Epithelial cell of umbilical artery (primary cell): ENCODE results near the gene VAV2. TPM values are rescaled to one million over a fixed set of nuclear protein-coding genes. Genes with fewer than 3 reads are reported as not detected.

Experiments
- total RNA-seq: library from RNA; depleted of rRNA; stranded (reverse); fragments of >200 nt; gene quantifications from 2 replicates; pipeline ENCODE4 v1.2.3, GENCODE V29; 2014

The VAV2 gene, protein sequence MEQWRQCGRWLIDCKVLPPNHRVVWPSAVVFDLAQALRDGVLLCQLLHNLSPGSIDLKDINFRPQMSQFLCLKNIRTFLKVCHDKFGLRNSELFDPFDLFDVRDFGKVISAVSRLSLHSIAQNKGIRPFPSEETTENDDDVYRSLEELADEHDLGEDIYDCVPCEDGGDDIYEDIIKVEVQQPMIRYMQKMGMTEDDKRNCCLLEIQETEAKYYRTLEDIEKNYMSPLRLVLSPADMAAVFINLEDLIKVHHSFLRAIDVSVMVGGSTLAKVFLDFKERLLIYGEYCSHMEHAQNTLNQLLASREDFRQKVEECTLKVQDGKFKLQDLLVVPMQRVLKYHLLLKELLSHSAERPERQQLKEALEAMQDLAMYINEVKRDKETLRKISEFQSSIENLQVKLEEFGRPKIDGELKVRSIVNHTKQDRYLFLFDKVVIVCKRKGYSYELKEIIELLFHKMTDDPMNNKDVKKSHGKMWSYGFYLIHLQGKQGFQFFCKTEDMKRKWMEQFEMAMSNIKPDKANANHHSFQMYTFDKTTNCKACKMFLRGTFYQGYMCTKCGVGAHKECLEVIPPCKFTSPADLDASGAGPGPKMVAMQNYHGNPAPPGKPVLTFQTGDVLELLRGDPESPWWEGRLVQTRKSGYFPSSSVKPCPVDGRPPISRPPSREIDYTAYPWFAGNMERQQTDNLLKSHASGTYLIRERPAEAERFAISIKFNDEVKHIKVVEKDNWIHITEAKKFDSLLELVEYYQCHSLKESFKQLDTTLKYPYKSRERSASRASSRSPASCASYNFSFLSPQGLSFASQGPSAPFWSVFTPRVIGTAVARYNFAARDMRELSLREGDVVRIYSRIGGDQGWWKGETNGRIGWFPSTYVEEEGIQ
- 12.0 and 13.8 TPM in 2 replicates for total RNA-seq

DNA sequence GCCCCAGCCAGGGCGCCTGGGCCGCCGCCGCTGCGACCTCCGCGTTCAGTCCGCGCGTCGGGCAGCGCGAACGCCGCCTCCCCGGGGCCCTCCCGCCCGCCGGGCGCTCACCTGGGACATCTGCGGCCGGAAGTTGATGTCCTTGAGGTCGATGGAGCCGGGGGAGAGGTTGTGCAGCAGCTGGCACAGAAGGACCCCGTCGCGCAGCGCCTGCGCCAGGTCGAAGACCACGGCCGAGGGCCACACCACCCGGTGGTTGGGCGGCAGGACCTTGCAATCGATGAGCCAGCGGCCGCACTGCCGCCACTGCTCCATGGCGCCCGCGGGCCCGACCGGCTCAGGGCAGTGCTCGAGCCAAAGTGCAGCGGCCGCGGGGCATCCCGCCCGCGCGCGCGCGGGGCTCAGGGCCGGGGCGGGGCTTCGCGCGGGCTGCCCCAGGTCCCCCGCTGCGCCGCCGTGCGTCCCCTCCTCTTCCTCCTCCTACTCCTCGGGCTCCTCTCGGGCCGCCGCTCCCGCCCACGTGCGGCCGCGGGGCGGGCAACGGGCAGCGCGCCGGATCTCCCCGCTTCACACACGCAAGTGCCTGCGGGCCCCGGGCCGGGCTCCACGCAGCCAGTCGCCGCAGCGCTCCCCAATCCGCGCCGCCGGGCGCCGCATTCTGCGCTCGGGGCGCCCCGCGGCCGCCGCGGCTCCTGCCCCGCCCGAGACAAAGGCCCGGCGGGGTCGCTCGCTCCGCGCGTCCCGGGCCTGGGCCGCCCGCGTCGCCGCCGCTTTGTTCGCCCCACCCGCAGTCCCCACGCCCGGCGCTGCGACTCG is at the start of gene VAV2:
TSS of gene VAV2 (minus strand) at position 361 of the 816 bp plus-strand sequence. CDS start at position 315, 46 bp downstream.

DNA sequence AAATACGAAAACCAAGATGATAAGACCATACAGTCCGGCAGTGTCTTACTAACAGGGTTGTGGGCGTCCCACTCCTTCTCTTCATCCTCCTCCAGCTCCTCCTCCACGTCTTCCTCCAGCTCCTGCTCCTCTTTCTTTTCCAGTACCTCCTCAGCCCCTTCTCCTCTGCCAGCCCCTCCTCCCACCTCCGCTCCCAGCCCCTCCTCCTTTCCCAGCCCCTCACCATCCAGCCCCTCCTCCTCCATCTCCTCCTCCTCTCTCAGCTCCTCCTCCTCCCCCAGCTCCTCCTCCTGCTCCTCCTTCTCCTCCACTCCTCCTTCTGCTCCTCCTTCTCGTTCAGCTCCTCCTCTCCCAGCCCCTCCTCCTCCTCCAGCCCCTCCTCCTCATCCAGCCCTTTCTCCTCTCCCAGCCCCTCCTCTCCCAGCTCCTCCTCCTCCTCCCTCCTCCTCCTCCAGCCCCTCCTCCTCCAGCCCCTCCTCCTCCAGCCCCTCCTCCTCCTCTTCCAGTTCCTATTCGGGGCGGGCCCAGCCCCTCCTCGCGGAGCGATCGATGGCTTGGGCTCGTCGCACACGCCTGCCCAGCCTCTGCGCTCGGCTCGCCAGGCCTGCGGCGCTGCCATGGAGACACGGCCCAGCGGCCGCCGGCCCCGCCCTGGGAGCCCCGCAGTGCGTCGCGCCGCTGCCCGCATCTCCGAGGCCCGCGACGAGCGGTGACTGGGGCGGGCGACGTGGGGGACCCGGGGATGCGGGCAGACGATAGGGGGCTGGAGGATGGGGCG is 32.9 kb upstream of the VAV2 start, which contains the start of gene BRD3OS:
TSS of gene BRD3OS (plus strand) at position 654 of the 778 bp plus-strand sequence. CDS start 1,267 bp downstream, outside the sequence.

DNA sequence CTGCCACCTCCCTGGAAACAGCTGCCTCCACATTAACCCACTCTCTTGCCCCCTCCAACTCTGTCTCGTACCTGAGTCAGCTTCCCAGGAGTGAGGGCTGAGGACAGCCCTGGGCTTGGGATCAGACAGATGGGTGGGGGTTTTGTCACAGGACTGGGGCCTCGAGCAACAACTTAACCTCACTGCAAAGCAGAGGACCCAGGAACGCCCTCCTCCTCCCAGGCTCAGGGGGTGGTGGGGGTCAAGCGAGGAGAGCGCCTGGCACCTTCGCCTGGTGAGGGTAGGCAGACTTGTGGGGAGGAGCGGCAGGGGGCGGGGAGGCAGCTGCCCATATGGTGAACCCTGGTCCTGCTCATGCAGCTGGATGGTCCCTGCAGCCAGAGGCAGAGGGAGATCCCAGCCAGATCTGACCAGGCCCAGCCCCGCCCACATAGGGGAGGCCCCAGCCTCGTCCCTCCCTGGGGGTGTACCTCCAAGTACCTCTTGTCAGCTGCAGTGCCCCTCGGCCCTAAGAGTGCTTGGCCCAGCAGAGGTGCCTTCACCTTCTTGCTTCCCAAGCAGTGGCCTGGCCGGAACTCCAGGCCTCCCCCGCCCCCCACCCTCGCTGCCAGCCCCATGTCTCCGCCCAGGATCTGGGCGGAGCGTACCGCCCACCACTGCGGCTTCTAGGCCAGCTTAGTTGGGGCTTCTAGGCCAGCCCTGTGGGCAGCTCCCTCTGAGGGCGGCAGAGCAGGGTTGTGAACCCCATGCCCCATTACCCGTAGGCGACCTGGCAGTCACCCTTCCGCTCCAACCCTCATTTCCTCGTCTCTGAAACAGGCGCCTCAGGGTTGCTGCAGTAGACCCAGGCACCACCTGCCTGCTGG is 254.1 kb downstream of the VAV2 start, which contains the start of gene SARDH:
TSS of gene SARDH (minus strand) at position 579 of the 866 bp plus-strand sequence. CDS start 4,179 bp downstream, outside the sequence.

Other genes starting within 250 kb of the VAV2 start
- 7.8 and 10.1 TPM in 2 replicates for gene BRD3OS, start 33.2 kb upstream of the VAV2 start, total RNA-seq
- 6.8 and 9.3 TPM in 2 replicates for gene BRD3, start 75.7 kb upstream of the VAV2 start, total RNA-seq
- 20.1 and 29.9 TPM in 2 replicates for gene WDR5, start 143.8 kb upstream of the VAV2 start, total RNA-seq
- gene RNU6ATAC, start 172.2 kb upstream of the VAV2 start, total RNA-seq: not detected in 2 replicates